Fibroblast of peridontal ligament (primary cell): ENCODE data around the gene PCDHGA1.
"Not testable (repeated sequence)": the region's sequence is repeated elsewhere in the genome, so short reads cannot be mapped to it uniquely, and the experiment has no call there.

Experiments
- DNase-seq: peaks from one replicate; pipeline ENCODE4 v3.0.0-alpha.2; 2010; ENCODE audit errors: extremely low read depth

Gene PCDHGA1

GRCh38 chr5:141382469-141383294, 52.4 kb downstream of the PCDHGA1 start, which contains the start of gene PCDHGA7:
Gene PCDHGA7, plus strand, starts transcription at chr5:141382742. Its CDS starts 158 bp downstream, at chr5:141382900.
- peak; percentile 52 for DNase-seq

GRCh38 chr5:141383345-141383744, 53.0 kb downstream of the PCDHGA1 start:
- no peak for DNase-seq

- DNase-seq: no peak
These were observed 54.4 kb downstream of the PCDHGA1 start for GRCh38 chr5:141384471-141385267.

- peak; percentile 60 for DNase-seq
These were observed 57.4 kb downstream of the PCDHGA1 start, which contains the start of gene PCDHGB4 for GRCh38 chr5:141387557-141388311. Gene PCDHGB4, plus strand, starts transcription at chr5:141387698. Its CDS starts 187 bp downstream, at chr5:141387885.

- no peak for DNase-seq
These were observed 58.3 kb downstream of the PCDHGA1 start for GRCh38 chr5:141388661-141389060.

- DNase-seq: no peak
These were observed 59.1 kb downstream of the PCDHGA1 start for GRCh38 chr5:141389153-141390042.

GRCh38 chr5:141392429-141393198, 62.3 kb downstream of the PCDHGA1 start, which contains the start of gene PCDHGA8:
Gene PCDHGA8, plus strand, starts transcription at chr5:141392633. Its CDS starts 181 bp downstream, at chr5:141392814.
- no peak for DNase-seq

GRCh38 chr5:141393267-141393666, 63.0 kb downstream of the PCDHGA1 start:
- DNase-seq: no peak

- not testable (repeated sequence) for DNase-seq
These were observed 64.3 kb downstream of the PCDHGA1 start for GRCh38 chr5:141394401-141395187.

GRCh38 chr5:141397756-141398551, 67.6 kb downstream of the PCDHGA1 start, which contains the start of gene PCDHGB5:
Gene PCDHGB5, plus strand, starts transcription at chr5:141397947. Its CDS starts 181 bp downstream, at chr5:141398128.
- DNase-seq: peak; percentile 39

- no peak for DNase-seq
These were observed 68.3 kb downstream of the PCDHGA1 start for GRCh38 chr5:141398608-141399007.

GRCh38 chr5:141399555-141400258, 69.4 kb downstream of the PCDHGA1 start:
- no peak for DNase-seq

GRCh38 chr5:141402553-141403243, 72.4 kb downstream of the PCDHGA1 start, which contains the start of gene PCDHGA9:
Gene PCDHGA9, plus strand, starts transcription at chr5:141402778. Its CDS starts 175 bp downstream, at chr5:141402953.
- DNase-seq: peak; percentile 41

GRCh38 chr5:141403387-141403786, 73.1 kb downstream of the PCDHGA1 start:
- DNase-seq: no peak

GRCh38 chr5:141407790-141408505, 77.6 kb downstream of the PCDHGA1 start, which contains the start of gene PCDHGB6:
Gene PCDHGB6, plus strand, starts transcription at chr5:141408021. Its CDS starts 182 bp downstream, at chr5:141408203.
- DNase-seq: peak; percentile 34
